ENCODE measurements around the gene C19orf44.
A peak's percentile ranks its signal among the peaks of the same experiment; 100 is the strongest.

The C19orf44 gene

DNA sequence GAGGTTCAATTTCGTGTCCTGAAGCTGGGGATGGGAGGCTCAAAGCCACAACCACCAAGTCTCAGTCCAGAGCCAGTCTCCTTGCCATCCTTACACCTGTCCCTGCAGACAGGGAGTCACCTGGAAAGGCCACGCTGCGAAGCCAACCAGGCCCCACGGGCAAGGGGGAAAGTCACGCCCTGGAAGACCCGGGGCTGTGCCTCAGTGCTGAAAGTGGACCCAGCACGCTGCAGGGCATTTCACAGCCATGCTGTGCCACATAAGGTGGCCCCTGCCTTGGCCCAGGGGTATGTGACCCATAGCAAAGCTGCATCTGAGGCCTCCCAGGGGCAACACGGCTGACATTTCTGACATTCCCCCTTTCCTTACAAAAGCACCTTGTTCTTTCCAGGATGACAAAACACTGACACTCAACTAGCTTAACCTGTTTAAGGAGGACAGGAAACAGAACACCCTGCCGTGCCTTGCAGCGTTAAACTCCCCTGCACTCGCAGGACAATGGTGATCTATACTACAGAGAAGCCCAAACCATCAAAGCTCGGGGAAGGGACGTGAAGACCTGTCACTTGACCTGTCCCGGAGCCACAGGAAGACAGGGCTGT, 31.2 kb downstream of the C19orf44 start:
- peak overlapping the region; percentile 33 for H3K27ac ChIP-seq
- CTCF ChIA-PET = interaction anchor here (0.6 kb wide), 1 partner anchor 152 kb away, joined by 3 read pairs; no protein-coding TSS in a partner anchor
- POLR2A ChIA-PET (ENCODE audit: low non-redundant PET) = interaction anchor here (0.6 kb wide), 1 partner anchor 55 kb away, joined by 3 read pairs; no protein-coding TSS in a partner anchor
- DNase-seq (ENCODE audit: low spot score) = no peak
- TF ChIP-seq, protein P1, sequence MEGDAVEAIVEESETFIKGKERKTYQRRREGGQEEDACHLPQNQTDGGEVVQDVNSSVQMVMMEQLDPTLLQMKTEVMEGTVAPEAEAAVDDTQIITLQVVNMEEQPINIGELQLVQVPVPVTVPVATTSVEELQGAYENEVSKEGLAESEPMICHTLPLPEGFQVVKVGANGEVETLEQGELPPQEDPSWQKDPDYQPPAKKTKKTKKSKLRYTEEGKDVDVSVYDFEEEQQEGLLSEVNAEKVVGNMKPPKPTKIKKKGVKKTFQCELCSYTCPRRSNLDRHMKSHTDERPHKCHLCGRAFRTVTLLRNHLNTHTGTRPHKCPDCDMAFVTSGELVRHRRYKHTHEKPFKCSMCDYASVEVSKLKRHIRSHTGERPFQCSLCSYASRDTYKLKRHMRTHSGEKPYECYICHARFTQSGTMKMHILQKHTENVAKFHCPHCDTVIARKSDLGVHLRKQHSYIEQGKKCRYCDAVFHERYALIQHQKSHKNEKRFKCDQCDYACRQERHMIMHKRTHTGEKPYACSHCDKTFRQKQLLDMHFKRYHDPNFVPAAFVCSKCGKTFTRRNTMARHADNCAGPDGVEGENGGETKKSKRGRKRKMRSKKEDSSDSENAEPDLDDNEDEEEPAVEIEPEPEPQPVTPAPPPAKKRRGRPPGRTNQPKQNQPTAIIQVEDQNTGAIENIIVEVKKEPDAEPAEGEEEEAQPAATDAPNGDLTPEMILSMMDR (conservative IDR thresholded peaks at IDR 0.05; ENCODE audit: low read depth) = no peak

DNA sequence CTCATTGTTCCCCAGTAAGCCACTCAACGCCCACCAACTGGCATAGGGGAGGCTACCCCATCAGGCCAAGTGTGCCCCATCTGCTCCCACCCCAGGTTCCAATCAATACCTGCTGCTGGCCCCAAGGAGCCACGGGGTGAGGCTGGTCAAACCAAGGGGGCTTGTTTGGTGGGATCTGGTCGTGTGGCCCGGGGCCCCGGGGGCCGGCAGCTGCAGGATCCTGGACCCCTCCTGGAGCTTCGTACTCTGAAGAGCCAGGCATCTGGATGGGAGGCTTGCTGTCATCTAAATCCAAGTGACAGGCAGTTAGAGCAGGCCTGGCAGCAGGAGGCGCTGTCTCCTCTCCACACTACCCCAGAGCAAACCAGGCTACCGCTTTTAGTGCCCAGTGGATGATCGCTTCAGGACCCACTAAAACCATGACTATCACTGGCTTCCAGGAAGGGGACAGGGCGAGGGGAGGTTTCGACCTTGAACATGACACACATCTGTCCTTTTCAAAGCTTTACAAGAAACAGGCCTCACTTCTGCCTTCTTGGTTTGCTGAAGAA, 31.9 kb downstream of the C19orf44 start:
- ChIA-PET POLR2A (ENCODE audit: low non-redundant PET) (no interaction called here), CTCF (interaction anchor here (0.6 kb wide), 1 partner anchor 152 kb away, joined by 3 read pairs; no protein-coding TSS in a partner anchor)
- no peak for DNase-seq (ENCODE audit: low spot score)
- TF ChIP-seq, protein P1 (conservative IDR thresholded peaks at IDR 0.05; ENCODE audit: low read depth) = no peak; the same call in 1 of the 2 replicates
- peak overlapping the region; percentile 33 for H3K27ac ChIP-seq

DNA sequence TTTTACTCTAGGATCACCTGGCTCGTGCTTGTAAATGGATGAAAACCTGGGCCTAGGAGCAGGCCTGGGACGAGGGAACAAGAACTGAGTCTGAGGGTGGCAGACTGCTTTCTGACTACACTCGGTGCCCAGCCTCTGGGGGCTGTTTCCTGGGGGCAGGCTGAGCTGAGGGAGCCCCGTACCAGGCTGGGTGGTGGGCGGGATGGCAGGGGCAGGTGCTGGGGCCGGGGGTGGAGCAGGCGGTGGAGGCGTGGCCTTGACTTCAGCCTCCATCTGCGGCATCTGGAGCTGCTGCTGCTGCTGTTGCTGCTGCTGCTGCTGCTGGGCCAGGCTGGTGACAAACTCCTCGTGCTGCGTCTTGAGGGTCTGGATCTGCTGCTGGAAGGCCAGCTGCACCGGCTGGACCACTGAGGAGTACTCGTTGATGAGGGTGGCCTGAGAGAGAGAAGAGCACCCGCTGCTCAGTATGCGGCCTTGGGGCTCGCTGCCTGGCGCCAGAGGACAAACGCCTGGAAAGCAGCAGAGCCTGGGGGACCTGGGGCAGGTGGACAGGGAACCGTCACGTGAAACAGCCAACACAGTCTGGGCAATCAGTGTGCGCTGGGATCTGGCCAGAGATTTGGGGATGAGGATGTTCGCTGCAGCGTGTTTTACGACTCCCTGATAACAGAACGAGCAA, 33.4 kb downstream of the C19orf44 start:
- ChIA-PET CTCF (no interaction called here), POLR2A (ENCODE audit: low non-redundant PET) (no interaction called here)
- TF ChIP-seq, protein P1 (conservative IDR thresholded peaks at IDR 0.05; ENCODE audit: low read depth) = no peak
- H3K27ac ChIP-seq = peak overlapping the region; percentile 6; the same call in 1 of the 2 replicates
- no peak for DNase-seq (ENCODE audit: low spot score)

DNA sequence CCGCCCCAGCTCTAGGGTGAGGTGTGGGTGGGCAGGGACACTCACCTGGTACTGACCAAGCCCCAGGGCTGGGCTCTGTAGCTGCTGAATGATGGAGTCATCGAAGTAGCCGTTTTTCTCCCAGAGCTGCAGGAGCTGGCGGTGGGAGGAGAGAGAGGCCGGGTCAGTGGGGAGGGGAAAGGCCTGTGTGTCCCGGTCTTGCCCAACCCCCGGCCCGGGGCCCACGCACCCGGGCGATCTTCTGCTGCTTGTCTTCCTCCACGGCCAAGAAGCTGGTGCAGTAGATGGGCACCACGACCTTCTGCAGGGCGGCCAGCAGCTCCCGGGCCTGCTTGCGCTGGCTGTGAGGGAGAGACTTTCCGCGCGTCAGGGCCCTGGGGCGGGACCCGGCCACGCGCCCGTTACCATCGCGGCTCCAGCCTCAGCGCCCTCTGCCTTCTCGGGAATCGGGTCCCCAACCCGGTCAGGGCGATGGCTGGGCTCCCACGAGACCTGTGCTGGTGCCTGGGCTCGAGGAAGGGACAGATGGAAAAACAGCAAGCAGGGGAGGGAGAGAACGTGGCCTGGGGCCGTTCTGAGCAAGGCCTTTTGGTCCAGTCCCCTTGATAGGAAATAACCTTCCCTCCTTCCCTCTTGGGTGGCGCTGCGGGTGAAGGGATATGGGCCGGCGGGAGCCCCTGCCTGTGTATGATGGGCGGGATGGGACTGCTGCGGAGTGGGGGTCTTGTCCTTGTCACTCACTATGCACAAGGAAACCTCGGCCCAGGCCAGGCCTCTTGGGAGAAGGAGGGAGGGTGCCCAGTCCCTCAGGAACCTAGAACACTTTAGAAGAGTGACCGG, 34.6 kb downstream of the C19orf44 start:
- no peak for DNase-seq (ENCODE audit: low spot score)
- TF ChIP-seq, protein P1 (conservative IDR thresholded peaks at IDR 0.05; ENCODE audit: low read depth) = no peak
- ChIA-PET CTCF (no interaction called here), POLR2A (ENCODE audit: low non-redundant PET) (no interaction called here)
- peak overlapping the region; percentile 6; the same call in 1 of the 2 replicates for H3K27ac ChIP-seq

DNA sequence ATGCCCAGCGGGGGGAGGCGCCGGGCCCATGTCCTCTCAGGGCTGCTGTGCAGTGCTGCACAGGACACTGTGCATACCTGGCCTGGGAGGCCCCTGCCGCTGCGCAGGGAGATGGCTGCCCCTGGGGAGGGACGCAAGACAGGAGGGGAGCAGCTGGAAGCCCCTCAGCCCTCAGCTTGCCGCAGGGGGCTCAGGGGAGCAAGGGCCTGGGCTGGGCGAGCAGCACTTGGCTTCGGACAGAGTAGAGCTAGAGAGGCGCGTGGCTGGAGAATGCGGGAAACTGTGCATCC, 35.1 kb downstream of the C19orf44 start:
- TF ChIP-seq, protein P1 (conservative IDR thresholded peaks at IDR 0.05; ENCODE audit: low read depth) = no peak

More for the DNA sequence above, 35.1 kb downstream of the C19orf44 start:
- ChIA-PET CTCF (no interaction called here), POLR2A (ENCODE audit: low non-redundant PET) (no interaction called here)
- DNase-seq (ENCODE audit: low spot score) = no peak
- no peak overlapping the region for H3K27ac ChIP-seq

All from RWPE1 (cell line).